SK-N-SH treated with all-trans-retinoic acid at 6 μM for 48 hours (cell line): Measurements from ENCODE around the gene GRB2.
"Not testable (repeated sequence)": the region's sequence is repeated elsewhere in the genome, so short reads cannot be mapped to it uniquely, and the experiment has no call there.

ENCODE experiments used
- ATAC-seq: fragments of 200-7000 bp; cut with Tn5 transposase; 3 replicates; pipeline ENCODE4 v1.9.1; 2020; ENCODE audit warnings: mild to moderate bottlenecking, moderate library complexity
- ARNTL ChIP-seq: fragments of 450-650 bp; formaldehyde crosslinking; IDR thresholded peaks from 2 replicates; pipeline ENCODE4 v1.5.0; 2020; ENCODE audit warnings: low read depth, mild to moderate bottlenecking, moderate library complexity, borderline replicate concordance
- BACH2 ChIP-seq: fragments of 250-450 bp; sonication (Bioruptor Pico); IDR thresholded peaks from 2 replicates; pipeline ENCODE4 v1.9.0; 2021; ENCODE audit warnings: mild to moderate bottlenecking, borderline replicate concordance
- CREB5 ChIP-seq: fragments of 250-450 bp; sonication (Bioruptor Pico); IDR thresholded peaks from 2 replicates; pipeline ENCODE4 v1.5.1; 2020; ENCODE audit warnings: low read depth, mild to moderate bottlenecking, moderate library complexity
- CSRNP3 ChIP-seq: fragments of 250-450 bp; sonication (Bioruptor Pico); IDR thresholded peaks from 2 replicates; pipeline ENCODE4 v1.5.1; 2021; ENCODE audit warnings: mild to moderate bottlenecking, moderate library complexity
- ESRRG ChIP-seq: fragments of 250-450 bp; sonication (Bioruptor Pico); IDR thresholded peaks from 2 replicates; pipeline ENCODE4 v1.6.1; 2021; ENCODE audit warnings: mild to moderate bottlenecking
- GLIS3 ChIP-seq: fragments of 250-450 bp; sonication (Bioruptor Pico); IDR thresholded peaks from 2 replicates; pipeline ENCODE4 v1.5.0; 2020; ENCODE audit warnings: mild to moderate bottlenecking, moderate library complexity
- POU6F1 ChIP-seq: fragments of 250-450 bp; sonication (Bioruptor Pico); IDR thresholded peaks from 2 replicates; pipeline ENCODE4 v1.8.0; 2021; ENCODE audit warnings: low read depth, mild to moderate bottlenecking, moderate library complexity, borderline replicate concordance
- RARB ChIP-seq: fragments of 250-450 bp; sonication (Bioruptor Pico); IDR thresholded peaks from 2 replicates; pipeline ENCODE4 v1.8.0; 2021; ENCODE audit warnings: mild to moderate bottlenecking, moderate library complexity
- SNAI2 ChIP-seq: fragments of 250-450 bp; sonication (Bioruptor Pico); IDR thresholded peaks from 2 replicates; pipeline ENCODE4 v1.5.0; 2020; ENCODE audit warnings: mild to moderate bottlenecking, moderate library complexity
- TCF4 ChIP-seq: fragments of 250-450 bp; sonication (Bioruptor Pico); IDR thresholded peaks from 2 replicates; pipeline ENCODE4 v1.8.0; 2021; ENCODE audit warnings: mild to moderate bottlenecking, moderate library complexity, borderline replicate concordance
- TOX ChIP-seq: fragments of 250-450 bp; sonication (Bioruptor Pico); IDR thresholded peaks from 2 replicates; pipeline ENCODE4 v1.8.0; 2021; ENCODE audit warnings: mild to moderate bottlenecking, moderate library complexity, borderline replicate concordance
- TSHZ2 ChIP-seq: fragments of 250-450 bp; sonication (Bioruptor Pico); IDR thresholded peaks from 2 replicates; pipeline ENCODE4 v1.5.0; 2020; ENCODE audit warnings: mild to moderate bottlenecking, moderate library complexity
- ZFP3 ChIP-seq: fragments of 250-450 bp; sonication (Bioruptor Pico); IDR thresholded peaks from 2 replicates; pipeline ENCODE4 v1.5.0; 2020; ENCODE audit warnings: mild to moderate bottlenecking, moderate library complexity
- ZFP30 ChIP-seq: fragments of 450-650 bp; formaldehyde crosslinking; IDR thresholded peaks from 2 replicates; pipeline ENCODE4 v1.5.0; 2022; ENCODE audit warnings: mild to moderate bottlenecking, moderate library complexity
- ZNF565 ChIP-seq: fragments of 450-650 bp; formaldehyde crosslinking; conservative IDR thresholded peaks from 2 replicates; pipeline ENCODE4 v1.5.0; 2020; ENCODE audit warnings: low read depth, mild to moderate bottlenecking, moderate library complexity
- ZNF70 ChIP-seq: fragments of 450-650 bp; formaldehyde crosslinking; IDR thresholded peaks from 2 replicates; pipeline ENCODE4 v1.5.0; 2020; ENCODE audit warnings: mild to moderate bottlenecking, moderate library complexity
- ZNF8 ChIP-seq: fragments of 450-650 bp; formaldehyde crosslinking; IDR thresholded peaks from 2 replicates; pipeline ENCODE4 v1.5.0; 2020; ENCODE audit warnings: mild to moderate bottlenecking, moderate library complexity

The GRB2 gene

GRCh38 chr17:75440738-75441448 lies 35.4 kb upstream of the GRB2 start:
- no peak for ATAC-seq
- TF ChIP-seq TSHZ2 (no peak), ESRRG (no peak), ZFP30 (CRISPR knock-in tag) (no peak), BACH2 (no peak), RARB (no peak), ZNF70 (no peak), ZNF565 (CRISPR knock-in tag) (no peak), POU6F1 (CRISPR knock-in tag) (no peak), ZNF8 (CRISPR knock-in tag) (no peak), TCF4 (CRISPR knock-in tag) (no peak)

- TF ChIP-seq ZFP30 (CRISPR knock-in tag): no peak
- TF ChIP-seq TOX (CRISPR knock-in tag): no peak
- no peak for TF ChIP-seq SNAI2 (CRISPR knock-in tag)
- TF ChIP-seq RARB: no peak
- TF ChIP-seq CSRNP3 (CRISPR knock-in tag): no peak
- TF ChIP-seq TSHZ2: no peak
- TF ChIP-seq, all 23 proteins: peak for 0
These were observed 33.8 kb upstream of the GRB2 start for GRCh38 chr17:75439287-75439686.

GRCh38 chr17:75437404-75437803 lies 31.9 kb upstream of the GRB2 start:
- ATAC-seq: not testable (repeated sequence)

More at GRCh38 chr17:75439287-75439686, 33.8 kb upstream of the GRB2 start:
- no peak for ATAC-seq

GRCh38 chr17:75434433-75434832 lies 29.0 kb upstream of the GRB2 start:
- not testable (repeated sequence) for ATAC-seq

GRCh38 chr17:75433218-75433783 lies 27.8 kb upstream of the GRB2 start:
- ATAC-seq: no peak
- no peak for TF ChIP-seq GLIS3 (CRISPR knock-in tag)
- no peak for TF ChIP-seq ZFP3 (CRISPR knock-in tag)
- TF ChIP-seq BACH2: no peak
- TF ChIP-seq ZNF565 (CRISPR knock-in tag): no peak
- no peak for TF ChIP-seq TCF4 (CRISPR knock-in tag)
- no peak for TF ChIP-seq CREB5
- TF ChIP-seq ESRRG: no peak
- no peak for TF ChIP-seq TOX (CRISPR knock-in tag)
- TF ChIP-seq ARNTL (CRISPR knock-in tag): no peak
- no peak for TF ChIP-seq SNAI2 (CRISPR knock-in tag)
- TF ChIP-seq RARB: no peak
